Measurements from ENCODE around the gene FRMD3.

FRMD3 gene

DNA sequence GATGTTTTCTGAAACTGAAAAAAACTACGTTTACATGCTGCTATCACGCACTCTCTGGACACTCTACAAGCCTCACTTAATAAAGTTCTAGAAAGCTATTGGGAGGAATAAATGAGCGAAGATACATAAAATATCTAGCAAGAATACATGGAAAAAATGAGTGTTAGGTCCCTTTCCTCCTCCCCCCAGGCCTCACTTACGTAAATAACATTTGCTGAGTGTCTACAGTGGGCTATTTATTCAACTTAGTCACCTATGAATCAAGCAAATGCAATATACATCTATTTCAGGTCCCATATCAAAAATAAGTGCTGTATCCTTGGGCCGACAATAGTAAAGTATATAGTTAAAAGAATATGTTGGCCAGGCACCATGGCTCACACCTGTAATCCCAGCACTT is 62.5 kb downstream of the FRMD3 start:
- WGBS, 2 experiments (ENCODE audit: insufficient coverage in 2 of 2), result no CpG with 5 or more reads among the region's 5 CpGs
- peaks cover 28% of the 10 kb centered on the region for H3K4me1 ChIP-seq (ENCODE audit: control insufficient read depth, insufficient read depth, low read length, poor library complexity, severe bottlenecking)
- no peak overlapping the region for H3K4me3 ChIP-seq (ENCODE audit: extremely low read depth, insufficient read depth, low read length, poor library complexity, severe bottlenecking)

DNA sequence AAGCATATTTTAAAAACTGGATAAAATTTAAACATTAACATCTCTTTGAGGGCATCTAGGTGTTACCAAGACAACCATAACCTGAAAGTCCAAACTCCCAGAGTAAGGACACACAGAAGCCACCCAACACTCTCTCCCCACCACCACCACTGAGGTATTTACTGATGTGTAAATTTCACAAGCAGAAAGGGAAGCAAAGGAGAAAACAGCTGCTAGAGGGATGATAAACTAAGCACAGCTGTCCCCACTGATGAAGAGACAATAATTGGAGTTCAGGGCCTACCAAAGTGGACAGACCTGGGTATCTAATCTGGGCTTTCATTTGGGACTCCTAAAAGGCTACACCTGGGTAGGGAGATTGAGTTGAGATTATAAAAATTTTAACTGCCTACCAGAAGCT is 63.6 kb downstream of the FRMD3 start:
- Histone ChIP-seq H3K4me1 (ENCODE audit: control insufficient read depth, insufficient read depth, low read length, poor library complexity, severe bottlenecking) (peaks cover 28% of the 10 kb centered on the region), H3K4me3 (ENCODE audit: extremely low read depth, insufficient read depth, low read length, poor library complexity, severe bottlenecking) (no peak overlapping the region), H3K27ac (ENCODE audit: low read depth, low read length, severe bottlenecking) (no peak overlapping the region), H3K9me3 (ENCODE audit: control insufficient read depth, low read length) (no peaks in the 10 kb centered on the region), H3K36me3 (ENCODE audit: control insufficient read depth, insufficient read depth, low read length) (no peaks in the 10 kb centered on the region)

More for the DNA sequence above, 62.5 kb downstream of the FRMD3 start:
- Histone ChIP-seq H3K36me3 (ENCODE audit: control insufficient read depth, insufficient read depth, low read length) (no peaks in the 10 kb centered on the region), H3K27ac (ENCODE audit: low read depth, low read length, severe bottlenecking) (no peak overlapping the region), H3K9me3 (ENCODE audit: control insufficient read depth, low read length) (peaks cover 4% of the 10 kb centered on the region)

DNA sequence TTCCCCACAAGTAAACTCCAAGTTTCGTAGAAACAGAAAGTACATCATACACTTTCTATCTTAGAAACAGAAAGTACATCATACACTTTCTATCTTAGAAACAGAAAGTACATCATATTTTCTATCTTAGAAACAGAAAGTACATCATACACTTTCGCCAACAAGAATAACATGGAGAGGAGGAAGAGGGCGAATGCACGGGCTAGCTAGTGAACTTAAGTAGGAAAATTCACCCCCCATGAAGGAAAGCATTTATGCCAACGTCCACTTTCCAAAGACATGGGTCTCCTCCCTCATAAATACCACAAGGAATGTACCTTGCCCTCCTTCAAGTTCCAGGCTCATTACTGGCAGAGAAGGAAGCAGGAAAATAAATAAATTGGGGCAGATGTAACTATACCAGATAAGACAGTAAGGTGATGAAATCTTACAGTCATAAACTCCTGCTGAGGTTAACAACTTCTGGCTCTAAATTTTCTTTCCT is 64.7 kb downstream of the FRMD3 start:
- Histone ChIP-seq H3K36me3 (ENCODE audit: control insufficient read depth, insufficient read depth, low read length) (no peaks in the 10 kb centered on the region), H3K4me1 (ENCODE audit: control insufficient read depth, insufficient read depth, low read length, poor library complexity, severe bottlenecking) (peaks cover 28% of the 10 kb centered on the region), H3K27ac (ENCODE audit: low read depth, low read length, severe bottlenecking) (no peak overlapping the region)

DNA sequence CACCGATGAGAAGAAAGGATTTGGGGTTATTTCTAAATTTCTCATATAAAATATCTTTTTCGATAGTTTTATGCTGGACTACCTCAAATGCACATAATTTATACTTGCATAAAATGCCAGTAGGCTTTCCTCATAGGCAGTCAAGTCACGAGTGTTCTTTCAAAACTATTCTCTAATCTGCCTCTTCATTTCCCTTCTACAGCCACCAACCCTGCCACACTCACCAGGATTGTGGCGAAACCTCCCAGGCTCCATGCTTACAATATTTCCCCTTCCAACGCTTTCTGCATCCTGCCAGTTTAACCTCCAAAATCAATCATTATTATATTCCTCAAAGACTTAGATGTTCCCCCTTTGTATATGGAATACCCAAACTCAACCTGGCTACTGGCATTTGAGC is 65.4 kb downstream of the FRMD3 start:
- Histone ChIP-seq H3K9me3 (ENCODE audit: control insufficient read depth, low read length) (no peaks in the 10 kb centered on the region), H3K4me1 (ENCODE audit: control insufficient read depth, insufficient read depth, low read length, poor library complexity, severe bottlenecking) (peaks cover 22% of the 10 kb centered on the region), H3K27ac (ENCODE audit: low read depth, low read length, severe bottlenecking) (no peak overlapping the region), H3K4me3 (ENCODE audit: extremely low read depth, insufficient read depth, low read length, poor library complexity, severe bottlenecking) (no peak overlapping the region), H3K36me3 (ENCODE audit: control insufficient read depth, insufficient read depth, low read length) (no peaks in the 10 kb centered on the region)
- WGBS, 2 experiments (ENCODE audit: insufficient coverage in 2 of 2), result 86 to 94% methylated on average over 2 to 4 of the region's 5 CpGs

More for the DNA sequence above, 64.7 kb downstream of the FRMD3 start:
- WGBS, 2 experiments (ENCODE audit: insufficient coverage in 2 of 2), result 100% methylated on average over 1 of the region's 5 CpGs
- no peak overlapping the region for H3K4me3 ChIP-seq (ENCODE audit: extremely low read depth, insufficient read depth, low read length, poor library complexity, severe bottlenecking)
- H3K9me3 ChIP-seq (ENCODE audit: control insufficient read depth, low read length), result no peaks in the 10 kb centered on the region

DNA sequence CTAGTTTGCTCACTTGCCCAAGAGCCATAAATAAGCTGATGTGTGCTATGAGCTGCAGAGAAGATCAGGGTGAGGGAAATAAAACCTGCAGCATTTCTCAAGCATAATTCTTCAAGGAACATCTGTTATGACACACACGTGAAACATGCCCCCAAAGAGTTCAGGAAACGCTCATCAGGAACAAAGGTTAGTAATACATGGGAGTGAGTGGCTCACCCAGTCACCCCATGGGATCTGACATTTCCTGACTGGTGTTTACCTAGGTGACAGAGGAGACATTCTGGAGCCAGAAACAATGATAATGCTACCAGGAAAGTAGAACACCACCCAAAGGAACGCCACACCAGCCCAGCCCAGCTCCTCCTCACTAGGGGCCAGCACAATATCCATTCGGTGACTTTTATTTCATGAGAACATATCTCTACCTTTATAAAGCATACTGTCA is 66.0 kb downstream of the FRMD3 start:
- Histone ChIP-seq H3K36me3 (ENCODE audit: control insufficient read depth, insufficient read depth, low read length) (no peaks in the 10 kb centered on the region), H3K4me1 (ENCODE audit: control insufficient read depth, insufficient read depth, low read length, poor library complexity, severe bottlenecking) (peaks cover 18% of the 10 kb centered on the region), H3K27ac (ENCODE audit: low read depth, low read length, severe bottlenecking) (no peak overlapping the region), H3K4me3 (ENCODE audit: extremely low read depth, insufficient read depth, low read length, poor library complexity, severe bottlenecking) (no peak overlapping the region), H3K9me3 (ENCODE audit: control insufficient read depth, low read length) (no peaks in the 10 kb centered on the region)
- WGBS, 2 experiments (ENCODE audit: insufficient coverage in 2 of 2), result 85 to 92% methylated on average over 3 of the region's 4 CpGs

DNA sequence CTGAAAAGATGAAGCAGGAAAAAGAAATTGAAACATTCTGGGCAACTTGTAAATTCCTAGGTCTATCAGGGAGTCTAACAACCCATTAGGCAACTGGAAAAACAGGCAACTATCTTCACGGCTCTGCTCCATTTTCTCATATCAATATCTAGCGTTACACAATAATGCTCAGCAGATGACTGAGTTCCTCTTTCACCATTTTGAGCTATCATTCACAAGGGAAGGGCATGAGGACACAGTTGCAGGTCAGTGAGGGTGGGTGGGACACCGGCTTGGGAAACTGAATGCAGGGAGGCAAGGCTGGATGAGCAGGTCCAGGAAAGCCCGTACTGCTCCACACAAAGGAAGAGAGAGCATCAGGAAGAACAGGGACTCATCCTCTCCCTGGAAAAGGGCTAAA is 67.0 kb downstream of the FRMD3 start:
- Histone ChIP-seq H3K4me1 (ENCODE audit: control insufficient read depth, insufficient read depth, low read length, poor library complexity, severe bottlenecking) (peaks cover 12% of the 10 kb centered on the region), H3K36me3 (ENCODE audit: control insufficient read depth, insufficient read depth, low read length) (no peaks in the 10 kb centered on the region), H3K27ac (ENCODE audit: low read depth, low read length, severe bottlenecking) (no peak overlapping the region), H3K4me3 (ENCODE audit: extremely low read depth, insufficient read depth, low read length, poor library complexity, severe bottlenecking) (no peak overlapping the region), H3K9me3 (ENCODE audit: control insufficient read depth, low read length) (no peaks in the 10 kb centered on the region)
- 100% methylated on average over 2 to 3 of the region's 4 CpGs for WGBS, 2 experiments (ENCODE audit: insufficient coverage in 2 of 2)

DNA sequence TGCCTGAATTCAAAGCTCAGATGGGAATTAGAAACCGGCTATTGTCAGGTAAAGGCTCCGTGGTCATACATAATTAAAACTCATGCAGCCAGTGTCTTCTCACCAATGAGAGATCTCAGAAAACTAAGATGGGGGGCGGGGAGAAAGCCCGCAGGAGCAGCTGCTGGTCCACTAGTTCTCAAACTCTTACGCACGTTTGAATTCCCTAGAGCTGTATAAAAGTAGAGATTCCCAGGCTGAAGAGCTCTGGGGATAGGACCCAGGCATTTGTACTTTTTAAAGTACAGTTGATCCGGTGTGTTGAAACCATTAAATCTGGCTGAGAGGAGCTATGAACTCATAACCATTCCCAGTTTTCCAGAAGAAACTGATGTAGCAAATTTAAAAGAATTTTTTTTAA is 68.5 kb downstream of the FRMD3 start:
- Histone ChIP-seq H3K36me3 (ENCODE audit: control insufficient read depth, insufficient read depth, low read length) (no peaks in the 10 kb centered on the region), H3K27ac (ENCODE audit: low read depth, low read length, severe bottlenecking) (no peak overlapping the region), H3K4me3 (ENCODE audit: extremely low read depth, insufficient read depth, low read length, poor library complexity, severe bottlenecking) (no peak overlapping the region), H3K9me3 (ENCODE audit: control insufficient read depth, low read length) (no peaks in the 10 kb centered on the region), H3K4me1 (ENCODE audit: control insufficient read depth, insufficient read depth, low read length, poor library complexity, severe bottlenecking) (peaks cover 12% of the 10 kb centered on the region)
- WGBS, 2 experiments (ENCODE audit: insufficient coverage in 2 of 2), result 58 to 78% methylated on average over 5 to 6 of the region's 7 CpGs

DNA sequence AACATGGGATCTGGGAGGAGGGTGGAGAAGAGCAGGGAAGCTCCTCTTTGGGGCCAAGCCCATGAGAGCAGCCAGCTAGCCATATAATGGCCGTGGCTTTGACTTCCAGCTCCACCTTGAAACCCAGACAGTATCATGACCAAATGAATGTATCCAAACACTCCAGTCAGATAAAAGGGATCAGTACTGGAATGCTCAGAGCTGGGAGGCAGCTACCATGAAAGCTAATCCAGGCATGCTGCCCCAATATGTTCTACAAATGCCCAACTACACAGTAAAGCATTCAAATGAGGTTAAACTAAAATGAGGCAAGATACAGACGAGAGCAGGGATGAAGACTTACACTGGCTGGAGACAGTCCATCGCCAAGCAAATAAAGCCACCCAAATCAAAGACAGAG is 69.4 kb downstream of the FRMD3 start:
- WGBS, 2 experiments (ENCODE audit: insufficient coverage in 2 of 2), result 93 to 100% methylated on average over 3 of the region's 3 CpGs
- Histone ChIP-seq H3K9me3 (ENCODE audit: control insufficient read depth, low read length) (no peaks in the 10 kb centered on the region), H3K36me3 (ENCODE audit: control insufficient read depth, insufficient read depth, low read length) (no peaks in the 10 kb centered on the region), H3K4me3 (ENCODE audit: extremely low read depth, insufficient read depth, low read length, poor library complexity, severe bottlenecking) (no peak overlapping the region), H3K4me1 (ENCODE audit: control insufficient read depth, insufficient read depth, low read length, poor library complexity, severe bottlenecking) (peaks cover 12% of the 10 kb centered on the region), H3K27ac (ENCODE audit: low read depth, low read length, severe bottlenecking) (no peak overlapping the region)

DNA sequence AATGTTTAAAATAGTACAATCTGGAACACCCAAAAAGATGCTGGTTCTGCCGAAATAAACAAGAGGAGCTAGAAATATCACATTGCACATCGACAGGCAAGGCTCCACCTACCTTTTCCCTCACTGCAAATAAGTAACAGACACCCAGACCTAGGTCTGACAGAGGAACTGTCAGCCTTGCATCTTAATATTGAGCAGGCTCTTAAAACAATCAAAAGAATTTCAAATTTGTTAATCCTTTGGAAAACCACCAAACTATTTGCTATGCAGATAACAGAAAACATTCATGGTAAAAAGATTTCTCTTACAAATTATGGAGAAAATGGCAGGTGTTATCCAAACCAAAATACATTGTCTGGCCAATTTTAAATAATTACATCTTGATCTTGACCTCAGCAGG is 71.3 kb downstream of the FRMD3 start:
- H3K4me3 ChIP-seq (ENCODE audit: extremely low read depth, insufficient read depth, low read length, poor library complexity, severe bottlenecking), result no peak overlapping the region
- no peaks in the 10 kb centered on the region for H3K36me3 ChIP-seq (ENCODE audit: control insufficient read depth, insufficient read depth, low read length)
- WGBS, 2 experiments (ENCODE audit: insufficient coverage in 2 of 2), result 66 to 79% methylated on average over 2 of the region's 2 CpGs
- H3K27ac ChIP-seq (ENCODE audit: low read depth, low read length, severe bottlenecking), result no peak overlapping the region
- H3K4me1 ChIP-seq (ENCODE audit: control insufficient read depth, insufficient read depth, low read length, poor library complexity, severe bottlenecking), result peaks cover 3% of the 10 kb centered on the region
- no peaks in the 10 kb centered on the region for H3K9me3 ChIP-seq (ENCODE audit: control insufficient read depth, low read length)

DNA sequence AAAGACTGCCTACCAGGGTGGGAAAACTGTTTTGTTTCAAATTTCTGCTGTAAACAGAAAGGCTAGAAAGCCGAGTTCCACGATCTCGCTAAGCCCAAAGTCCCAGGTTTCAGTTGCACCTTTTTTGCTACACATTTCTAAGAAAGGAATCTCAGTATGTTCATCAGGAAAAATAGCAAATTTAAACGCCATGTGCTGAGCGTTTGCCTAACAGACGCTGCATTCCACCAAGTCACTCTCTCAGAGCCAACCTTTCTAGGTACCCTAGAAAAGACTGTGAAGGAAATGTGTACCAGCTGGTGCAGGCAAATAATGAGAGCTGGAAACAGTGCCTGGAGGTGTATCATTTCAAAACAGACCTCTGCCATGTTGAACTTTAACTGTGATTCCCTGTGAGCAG is 71.8 kb downstream of the FRMD3 start:
- H3K27ac ChIP-seq (ENCODE audit: low read depth, low read length, severe bottlenecking), result peak overlapping the region; percentile 2
- H3K36me3 ChIP-seq (ENCODE audit: control insufficient read depth, insufficient read depth, low read length), result no peaks in the 10 kb centered on the region
- no peaks in the 10 kb centered on the region for H3K4me1 ChIP-seq (ENCODE audit: control insufficient read depth, insufficient read depth, low read length, poor library complexity, severe bottlenecking)
- no peak overlapping the region for H3K4me3 ChIP-seq (ENCODE audit: extremely low read depth, insufficient read depth, low read length, poor library complexity, severe bottlenecking)
- WGBS, 2 experiments (ENCODE audit: insufficient coverage in 2 of 2), result 85 to 91% methylated on average over 5 to 6 of the region's 6 CpGs
- no peaks in the 10 kb centered on the region for H3K9me3 ChIP-seq (ENCODE audit: control insufficient read depth, low read length)

DNA sequence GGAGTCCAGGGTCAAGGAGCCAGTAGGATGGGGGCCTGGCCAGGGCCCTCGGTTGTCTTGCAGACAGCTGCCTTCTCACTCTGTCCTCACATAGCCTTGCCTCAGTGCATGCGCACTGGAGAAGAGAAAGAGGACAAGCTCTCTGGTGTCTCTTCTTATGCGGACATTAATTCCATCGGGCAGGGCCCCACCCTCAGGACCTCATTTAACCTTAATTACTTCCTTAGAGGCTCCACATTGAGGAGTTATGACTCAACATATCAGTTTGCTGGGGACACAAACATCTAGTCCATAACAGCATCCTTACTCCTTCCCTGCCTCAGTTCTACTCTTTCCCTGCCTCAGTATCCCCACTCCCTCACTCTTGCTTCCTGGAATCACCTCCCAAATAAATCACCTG is 78.4 kb downstream of the FRMD3 start:
- Histone ChIP-seq H3K4me3 (ENCODE audit: extremely low read depth, insufficient read depth, low read length, poor library complexity, severe bottlenecking) (no peak overlapping the region), H3K27ac (ENCODE audit: low read depth, low read length, severe bottlenecking) (no peak overlapping the region), H3K4me1 (ENCODE audit: control insufficient read depth, insufficient read depth, low read length, poor library complexity, severe bottlenecking) (no peaks in the 10 kb centered on the region), H3K9me3 (ENCODE audit: control insufficient read depth, low read length) (no peaks in the 10 kb centered on the region), H3K36me3 (ENCODE audit: control insufficient read depth, insufficient read depth, low read length) (no peaks in the 10 kb centered on the region)
- 80 to 89% methylated on average over 2 to 4 of the region's 4 CpGs for WGBS, 2 experiments (ENCODE audit: insufficient coverage in 2 of 2)

All from mesodermal cell (in vitro differentiated cells).